Neural progenitor cell (in vitro differentiated cells): ENCODE data around the gene TOX2.

Experiments used
- CTCF ChIP-seq: fragments of 200-600 bp; sonication (generic); IDR thresholded peaks from 2 replicates; pipeline ENCODE4 v1.5.1; 2017; ENCODE audit warnings: antibody characterized with exemption, mild to moderate bottlenecking
- EZH2 ChIP-seq: fragments of 200-600 bp; sonication (generic); IDR thresholded peaks from 2 replicates; pipeline ENCODE4 v1.6.1; 2017; ENCODE audit warnings: antibody characterized with exemption, mild to moderate bottlenecking, moderate library complexity

DNA sequence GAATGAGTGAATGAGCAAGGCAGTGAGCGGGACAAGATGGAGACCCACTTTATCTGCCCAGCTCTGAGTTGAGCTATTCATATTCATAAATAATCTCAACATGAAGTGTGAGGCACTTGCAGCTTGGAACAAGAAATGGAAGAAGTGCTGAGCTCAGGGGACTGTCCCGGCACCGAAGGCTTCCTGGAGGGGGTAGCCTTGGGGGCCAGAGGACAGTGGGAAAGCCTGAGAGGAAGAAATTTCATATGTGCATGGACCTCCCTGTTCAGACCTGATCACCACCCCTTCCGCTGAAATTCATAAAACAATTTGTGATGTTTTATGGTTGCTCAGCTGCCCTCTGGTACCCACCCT is 103.2 kb downstream of the TOX2 start:
- TF ChIP-seq CTCF = no peak
- no peak for TF ChIP-seq EZH2
